Heart left ventricle (tissue), 16 donors: ENCODE results near the gene RESP18. TPM values are rescaled to one million over a fixed set of nuclear protein-coding genes. Genes with fewer than 3 reads are reported as not detected.

Experiments used
- ATAC-seq, 4 donors: fragments of 200-7000 bp; cut with Tn5 transposase; one replicate each; pipeline ENCODE4 v1.9.1; 2020 to 2022; ENCODE audit warnings: moderate library complexity in 4 of 4, mild to moderate bottlenecking in 3 of 4, moderate number of reproducible peaks in 1 of 4
- DNase-seq, 5 donors: peaks; one replicate each; pipeline ENCODE4 v3.0.0-alpha.2; 2020
- H3K27ac ChIP-seq, 12 donors: fragments of 200-600 bp; sonication (generic) in 4 of 12; one replicate each; pipeline versions ENCODE4 v1.5.0 to v1.8.0; 2016 to 2022; ENCODE audit warnings: mild to moderate bottlenecking in 2 of 12
- H3K27me3 ChIP-seq, 9 donors: fragments of 200-600 bp; sonication (generic) in 2 of 9; one replicate each; pipeline versions ENCODE4 v1.5.1 to v1.8.0; 2016 to 2022; ENCODE audit warnings: mild to moderate bottlenecking in 3 of 9
- H3K36me3 ChIP-seq, 9 donors: fragments of 200-600 bp; sonication (generic) in 2 of 9; one replicate each; pipeline versions ENCODE4 v1.5.0 to v1.8.0; 2018 to 2022; ENCODE audit warnings: mild to moderate bottlenecking in 2 of 9
- H3K4me1 ChIP-seq, 12 donors: fragments of 200-600 bp; sonication (generic) in 4 of 12; one replicate each; pipeline versions ENCODE4 v1.5.0 to v1.8.0; 2016 to 2022; ENCODE audit warnings: mild to moderate bottlenecking in 3 of 12
- H3K4me3 ChIP-seq, 12 donors: fragments of 200-600 bp; sonication (generic) in 4 of 12; one replicate each; pipeline versions ENCODE4 v1.5.0 to v1.8.0; 2017 to 2022; ENCODE audit warnings: mild to moderate bottlenecking in 9 of 12, moderate library complexity in 4 of 12
- H3K9me3 ChIP-seq, 12 donors: fragments of 200-600 bp; sonication (generic) in 4 of 12; one replicate each; pipeline versions ENCODE4 v1.5.0 to v1.8.0; 2016 to 2022; ENCODE audit warnings: mild to moderate bottlenecking in 1 of 12
- CTCF ChIP-seq, 12 donors: fragments of 200-600 bp; sonication (generic) in 4 of 12; IDR thresholded peaks; one replicate each; pipeline versions ENCODE4 v1.5.0 to v1.8.0; 2018 to 2022; ENCODE audit warnings: antibody characterized with exemption in 12 of 12, mild to moderate bottlenecking in 5 of 12
- POLR2A ChIP-seq, 2 donors: fragments of 450-650 bp; IDR thresholded peaks; one replicate each; pipeline ENCODE4 v1.6.1; 2017; ENCODE audit warnings: antibody characterized with exemption in 2 of 2, mild to moderate bottlenecking in 2 of 2, moderate library complexity in 2 of 2
- WGBS, 4 donors: extraction: QIAGEN DNeasy Blood & Tissue Kit in 2 of 4; methylation state at CpG; one replicate each; pipeline versions ENCODE4 v1.1.5 to v1.1.7; 2013 to 2018; 5-methylcytosine and 5-hydroxymethylcytosine counted together
- intact Hi-C, 10 donors: fragments of 100-400 bp; cut with DNase I; formaldehyde crosslinking; loops; one replicate each; pipeline versions ENCODE4 v1.11.1 to v1.14.2; 2022
- polyA plus RNA-seq, 2 donors: library from polyadenylated mRNA; stranded (reverse); fragments of 200-250 nt; gene quantifications; one replicate each; pipeline ENCODE4 v1.2.3, GENCODE V29; 2013
- total RNA-seq, 9 donors: library from RNA; depleted of rRNA in 2 of 9; stranded (reverse); fragments of >200 nt in 2 of 9; fragmentation: NEBNext Ultra II Directional in 3 of 9; extraction: Animal tissue kit (Norgen Biotek cat#: 25700) in 3 of 9; gene quantifications; one replicate each; pipeline versions ENCODE4 v1.1.0 to v1.2.4, GENCODE V29; 2016 to 2023
- donor health status: ischemic (EF 13 %, LVEDD 7.1; RV severe dilation, severe dysfunction).
- donor health status: healthy with polysubstance abuse.
- donor health status: DM: no; HTN: yes; CAD: no.
- donor health status: DM: no; HTN: no; CAD: no.
- donor health status: ischemic (EF 25% LVEDD 6.9; RV normal size, moderate dysfunction).
- donor health status: ischemic (EF 25% LVEDD 5.7; RV mildly dilated, moderate dysfunction).
- donor health status: healthy.
- donor health status: DM: yes; HTN: yes; CAD: no.
- donor health status: ischemic (EF 35%, LVEDD 5.7; RV mildly dilated, moderate dysfunction).
- donor health status: nonischemic (EF 11% LVEDD 7.7; RV severe dilation, severe dysfunction).
- donor health status: DM: yes; HTN: yes; CAD: no.
- donor health status: PGD.
- donor health status: ischemic (EF 29% LVEDD 5.4; RV normal size, mild dysfunction).
- donor health status: nonischemic (EF 23%, LVEDD 6.1; RV moderate dilation, normal function).

The RESP18 gene
- total and polyA plus RNA-seq, 11 donors, result not detected

- whole genome bisulfite sequencing, 4 donors, result 82 to 86% (median 84%) methylated on average over 6 to 12 of the region's 12 CpGs
- DNase-seq (no peak), ATAC-seq (peak in 1 of 4 donors; percentile 4)
- peak overlapping the region in 3 of 12 donors; percentile 3 to 24 (median 19) for H3K27ac ChIP-seq
- H3K4me3 ChIP-seq, result no peak overlapping the region
- H3K9me3 ChIP-seq, result no peaks in the 10 kb centered on the region
- H3K36me3 ChIP-seq, result peaks cover 0 to 51% (median 42%) of the 10 kb centered on the region in 9 donors
- intact Hi-C loops, result no loop called here
- peaks cover 0 to 19% (median 3%) of the 10 kb centered on the region in 12 donors for H3K4me1 ChIP-seq
- no peaks in the 10 kb centered on the region for H3K27me3 ChIP-seq
- TF ChIP-seq CTCF (IDR thresholded peaks at IDR 0.05) (no peak), POLR2A (IDR thresholded peaks at IDR 0.05) (no peak)
Measured at GRCh38 chr2:219286436-219287115, 46.0 kb downstream of the RESP18 start.

GRCh38 chr2:219285894-219286425, 46.6 kb downstream of the RESP18 start:
- TF ChIP-seq POLR2A (IDR thresholded peaks at IDR 0.05) (no peak), CTCF (IDR thresholded peaks at IDR 0.05) (no peak)
- H3K4me3 ChIP-seq, result no peak overlapping the region

GRCh38 chr2:219285373-219285735, 47.2 kb downstream of the RESP18 start:
- peaks cover 0 to 25% (median 6%) of the 10 kb centered on the region in 12 donors for H3K4me1 ChIP-seq
- DNase-seq, result peak in 1 of 5 donors; percentile 38
- 81 to 85% (median 83%) methylated on average over 12 of the region's 12 CpGs for WGBS, 4 donors
- no peak for ATAC-seq
- peak overlapping the region in 2 of 12 donors; percentile 5 to 30 for H3K27ac ChIP-seq
- H3K4me3 ChIP-seq, result no peak overlapping the region
- no peaks in the 10 kb centered on the region for H3K9me3 ChIP-seq
- no peak for TF ChIP-seq POLR2A (IDR thresholded peaks at IDR 0.05)
- no peak for TF ChIP-seq CTCF (IDR thresholded peaks at IDR 0.05)
- intact Hi-C loops, result no loop called here
- H3K36me3 ChIP-seq, result peaks cover 0 to 64% (median 54%) of the 10 kb centered on the region in 9 donors
- no peaks in the 10 kb centered on the region for H3K27me3 ChIP-seq

More at GRCh38 chr2:219285894-219286425, 46.6 kb downstream of the RESP18 start:
- Histone ChIP-seq H3K4me1 (peaks cover 0 to 19% (median 3%) of the 10 kb centered on the region in 12 donors), H3K9me3 (no peaks in the 10 kb centered on the region), H3K27ac (peak overlapping the region in 4 of 12 donors; percentile 3 to 30 (median 22)), H3K27me3 (no peaks in the 10 kb centered on the region), H3K36me3 (peaks cover 0 to 57% (median 48%) of the 10 kb centered on the region in 9 donors)
- intact Hi-C loops, result no loop called here
- DNase-seq (peak in 2 of 5 donors; percentile 40 to 62), ATAC-seq (peak in 3 of 4 donors; percentile 34 to 54 (median 53))
- WGBS, 4 donors, result 73 to 80% (median 76%) methylated on average over 16 to 17 of the region's 17 CpGs
